HCT116 (cell line): ENCODE data around the gene SSTR5. TPM values are rescaled to one million over a fixed set of nuclear protein-coding genes. Genes with fewer than 3 reads are reported as not detected.

Source experiments
- ATAC-seq: fragments of 200-7000 bp; cut with Tn5 transposase; 2 replicates; pipeline ENCODE4 v1.9.1; 2020; ENCODE audit warnings: mild to moderate bottlenecking, moderate library complexity
- BruUV-seq: library from RNA; stranded (reverse); fragments of 400-500 nt; replicated peaks from 2 replicates; lab custom pipeline; 2021; lab: Mats Ljungman, UMichigan
- CTCF ChIA-PET: fragments of 300-600 bp; sonication (Branson Sonifier 250); formaldehyde crosslinking; loops from one replicate; lab custom pipeline; 2021; ENCODE audit warnings: antibody characterized with exemption; lab: Charles Lee
- POLR2A ChIA-PET: fragments of 300-600, 350-600 bp; sonication (Branson Sonifier 250); formaldehyde crosslinking; loops from one replicate; lab custom pipeline; 2021; ENCODE audit warnings: antibody characterized with exemption; lab: Charles Lee
- RAD21 ChIA-PET, 2 experiments: fragments of 300-600 bp; sonication (Branson Sonifier 250); formaldehyde crosslinking; loops; one replicate each; lab custom pipeline; 2023; ENCODE audit warnings: low total read pairs in 2 of 2; ENCODE audit not compliant: uncharacterized antibody in 2 of 2, unreplicated experiment in 2 of 2, low non-redundant PET in 1 of 2; lab: Charles Lee
- DNase-seq: peaks from one replicate; pipeline ENCODE4 v3.0.0-alpha.2; 2010; ENCODE audit warnings: low read depth, low spot score
- H2AFZ ChIP-seq: fragments of 200-600 bp; shearing (Covaris generic), sonication (generic); 2 replicates; pipeline ENCODE4 v1.6.1; 2017; ENCODE audit warnings: low read depth, mixed run types, mixed read lengths, antibody characterized with exemption, low read length; ENCODE audit not compliant: poor library complexity, severe bottlenecking
- H3K27ac ChIP-seq: 2 replicates; pipeline ENCODE4 v1.5.1; 2012; ENCODE audit warnings: low read depth, low read length
- H3K27me3 ChIP-seq: fragments of 200-600 bp; sonication (generic); 2 replicates; pipeline ENCODE4 v1.6.1; 2016; ENCODE audit warnings: mixed run types, low read length, mixed read lengths; ENCODE audit not compliant: insufficient read depth
- H3K36me3 ChIP-seq, 2 experiments: fragments of 200-500 bp in 1 of 2; fragments of 200-600 bp in 1 of 2; sonication (Bioruptor generic) in 1 of 2; sonication (generic) in 1 of 2; 2 replicates each; pipeline versions ENCODE4 v1.5.1 to v1.6.1; 2014 to 2016; ENCODE audit warnings: low read length in 2 of 2, inconsistent platforms in 1 of 2, mixed read lengths in 1 of 2, mixed run types in 1 of 2; ENCODE audit not compliant: insufficient read depth in 2 of 2, control insufficient read depth in 1 of 2
- H3K4me1 ChIP-seq, 2 experiments: fragments of 200-600 bp in 1 of 2; sonication (generic) in 1 of 2; 2 replicates each; pipeline versions ENCODE4 v1.5.1 to v1.6.1; 2012 to 2017; ENCODE audit warnings: low read length in 2 of 2, inconsistent platforms in 1 of 2, mild to moderate bottlenecking in 1 of 2, mixed read lengths in 1 of 2, mixed run types in 1 of 2, moderate library complexity in 1 of 2; ENCODE audit not compliant: insufficient read depth in 2 of 2, control insufficient read depth in 1 of 2
- H3K4me2 ChIP-seq: fragments of 200-600 bp; sonication (generic); 2 replicates; pipeline ENCODE4 v1.6.1; 2017; ENCODE audit warnings: mixed run types, low read length, mixed read lengths
- H3K4me3 ChIP-seq, 2 experiments: fragments of 200-600 bp in 1 of 2; sonication (generic) in 1 of 2; replicated peaks in 1 of 2; 2 replicates each; pipeline ENCODE4 v1.5.1; 2011 to 2016; ENCODE audit warnings: low read length in 2 of 2, control low read depth in 1 of 2, low read depth in 1 of 2, mild to moderate bottlenecking in 1 of 2, mixed read lengths in 1 of 2, mixed run types in 1 of 2
- H3K79me2 ChIP-seq: fragments of 200-600 bp; sonication (generic); 2 replicates; pipeline ENCODE4 v1.6.1; 2017; ENCODE audit warnings: mild to moderate bottlenecking, mixed run types, low read length, moderate library complexity, mixed read lengths; ENCODE audit not compliant: insufficient read depth
- H3K9ac ChIP-seq: fragments of 200-600 bp; sonication (generic); 2 replicates; pipeline ENCODE4 v1.6.1; 2016; ENCODE audit warnings: low read length, mixed read lengths
- H3K9me2 ChIP-seq: fragments of 200-600 bp; sonication (generic), shearing (Covaris generic); 2 replicates; pipeline ENCODE4 v1.6.1; 2017; ENCODE audit warnings: mixed run types, mild to moderate bottlenecking, moderate library complexity; ENCODE audit not compliant: insufficient read depth
- H3K9me3 ChIP-seq, 2 experiments: fragments of 200-500 bp in 1 of 2; fragments of 200-600 bp in 1 of 2; sonication (Bioruptor generic) in 1 of 2; sonication (generic) in 1 of 2; 2 replicates each; pipeline ENCODE4 v1.6.1; 2014 to 2017; ENCODE audit warnings: low read length in 2 of 2, mixed read lengths in 2 of 2, inconsistent platforms in 1 of 2, low read depth in 1 of 2, mild to moderate bottlenecking in 1 of 2, mixed run types in 1 of 2, moderate library complexity in 1 of 2; ENCODE audit not compliant: control insufficient read depth in 1 of 2, insufficient read depth in 1 of 2
- H4K20me1 ChIP-seq: fragments of 200-600 bp; sonication (generic), shearing (Covaris generic); 2 replicates; pipeline ENCODE4 v1.6.1; 2017; ENCODE audit warnings: mixed run types, mild to moderate bottlenecking, moderate library complexity; ENCODE audit not compliant: insufficient read depth
- CBX3 ChIP-seq: IDR thresholded peaks from 2 replicates; pipeline ENCODE4 v1.6.1; 2012; ENCODE audit warnings: low read depth
- CTCF ChIP-seq, 3 experiments: fragments of 200-600 bp in 1 of 3; sonication (generic) in 1 of 3; IDR thresholded peaks in 2 of 3; conservative IDR thresholded peaks in 1 of 3; 2 replicates each; pipeline ENCODE4 v1.5.1; 2012 to 2017; ENCODE audit warnings: low read depth in 2 of 3, low read length in 2 of 3, antibody characterized with exemption in 1 of 3, borderline replicate concordance in 1 of 3, control low read depth in 1 of 3, mild to moderate bottlenecking in 1 of 3, mixed read lengths in 1 of 3, mixed run types in 1 of 3, moderate library complexity in 1 of 3; ENCODE audit not compliant: insufficient read depth in 1 of 3
- EGR1 ChIP-seq: IDR thresholded peaks from 2 replicates; pipeline ENCODE4 v1.6.1; 2012; ENCODE audit warnings: low read depth
- ELF1 ChIP-seq: IDR thresholded peaks from 2 replicates; pipeline ENCODE4 v1.6.1; 2012; ENCODE audit warnings: low read depth, borderline replicate concordance
- EZH2 ChIP-seq: fragments of 200-600 bp; sonication (generic); IDR thresholded peaks from 2 replicates; pipeline ENCODE4 v1.6.1; 2017; ENCODE audit warnings: antibody characterized with exemption, mixed run types
- EZH2phosphoT487 ChIP-seq: fragments of 200-600 bp; IDR thresholded peaks from 2 replicates; pipeline ENCODE4 v1.6.1; 2018; ENCODE audit warnings: antibody characterized with exemption, borderline replicate concordance
- FOSL1 ChIP-seq: IDR thresholded peaks from 2 replicates; pipeline ENCODE4 v1.6.1; 2012; ENCODE audit warnings: low read depth
- JUND ChIP-seq: IDR thresholded peaks from 2 replicates; pipeline ENCODE4 v1.6.1; 2012
- RAD21 ChIP-seq: IDR thresholded peaks from 2 replicates; pipeline ENCODE4 v1.6.1; 2012; ENCODE audit warnings: low read depth, mild to moderate bottlenecking
- YY1 ChIP-seq: IDR thresholded peaks from 2 replicates; pipeline ENCODE4 v1.6.1; 2011; ENCODE audit warnings: low read length, low read depth, moderate library complexity, mild to moderate bottlenecking; ENCODE audit not compliant: insufficient replicate concordance; ENCODE audit errors: extremely low read depth
- ZNF274 ChIP-seq: fragments of 200-500 bp; sonication (Bioruptor generic); IDR thresholded peaks from 2 replicates; pipeline ENCODE4 v1.6.1; 2014; ENCODE audit warnings: mild to moderate bottlenecking, low read depth, low read length, inconsistent platforms
- intact Hi-C: fragments of 100-400 bp; cut with micrococcal nuclease; formaldehyde crosslinking; loops from 2 replicates; pipeline ENCODE4 v1.10.0; 2022
- total RNA-seq: library from RNA; stranded (reverse); gene quantifications from one replicate; pipeline ENCODE4 v1.2.1, GENCODE V29; 2021; ENCODE audit not compliant: unreplicated experiment
- TF ChIP-seq, protein P1 (sequence below): IDR thresholded peaks from 2 replicates; pipeline ENCODE4 v1.6.1; 2012
- TF ChIP-seq, protein P2 (sequence below): IDR thresholded peaks from 2 replicates; pipeline ENCODE4 v1.6.1; 2012; ENCODE audit warnings: low read depth
- TF ChIP-seq, protein P3 (sequence below): IDR thresholded peaks from 2 replicates; pipeline ENCODE4 v1.6.1; 2012
- TF ChIP-seq, protein P4 (sequence below): IDR thresholded peaks from 2 replicates; pipeline ENCODE4 v1.6.1; 2011; ENCODE audit warnings: mild to moderate bottlenecking, low read length, moderate library complexity; ENCODE audit not compliant: insufficient replicate concordance; ENCODE audit errors: extremely low read depth

SSTR5 gene
- total RNA-seq, 1 experiment from 2014 or later: 7.2 TPM

DNA sequence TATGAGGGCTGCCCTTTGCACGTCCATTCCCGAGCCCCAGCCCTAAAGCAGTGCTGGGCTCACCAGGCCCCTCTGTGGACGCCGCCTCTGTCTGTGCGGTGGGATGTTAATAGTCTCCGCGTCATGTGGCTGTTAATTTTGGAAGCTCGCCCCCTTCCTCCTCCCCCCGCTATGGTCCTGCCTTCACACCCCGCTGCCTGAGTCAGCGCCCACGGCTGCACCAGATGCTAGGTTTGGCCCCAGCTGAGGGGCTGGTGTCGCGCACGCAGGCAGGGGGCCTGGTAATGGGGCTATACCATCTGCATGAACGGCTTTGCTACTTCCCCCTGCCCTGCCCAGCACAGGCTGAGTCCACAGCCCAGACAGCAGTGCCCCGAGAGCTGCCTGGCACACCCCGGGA is 4.1 kb upstream of the SSTR5 start (continued):
- no peak for TF ChIP-seq EZH2phosphoT487
- no peak for TF ChIP-seq CTCF (IDR thresholded peaks at IDR 0.05 in 2 of 3, conservative IDR thresholded peaks at IDR 0.05 in 1 of 3; ENCODE audit: borderline replicate concordance in 1 of 3, insufficient read depth in 1 of 3, low read depth in 2 of 3, low read length in 2 of 3)
- TF ChIP-seq EZH2: no peak

- ATAC-seq (peak; percentile 72), DNase-seq (no peak)
- H3K9me3 ChIP-seq: no peaks in the 10 kb centered on the region
- ChIA-PET POLR2A (no interaction called here), RAD21 (no interaction called here), CTCF (no interaction called here)
- no peaks in the 10 kb centered on the region for H3K79me2 ChIP-seq
- no peaks in the 10 kb centered on the region for H3K27me3 ChIP-seq
- H3K4me3 ChIP-seq: no peak overlapping the region
- H3K27ac ChIP-seq: no peak overlapping the region
- no peaks in the 10 kb centered on the region for H3K9me2 ChIP-seq
- TF ChIP-seq, protein P1, sequence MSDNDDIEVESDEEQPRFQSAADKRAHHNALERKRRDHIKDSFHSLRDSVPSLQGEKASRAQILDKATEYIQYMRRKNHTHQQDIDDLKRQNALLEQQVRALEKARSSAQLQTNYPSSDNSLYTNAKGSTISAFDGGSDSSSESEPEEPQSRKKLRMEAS: no peak
- TF ChIP-seq EGR1: no peak
- no peak for TF ChIP-seq RAD21
- TF ChIP-seq, protein P2, sequence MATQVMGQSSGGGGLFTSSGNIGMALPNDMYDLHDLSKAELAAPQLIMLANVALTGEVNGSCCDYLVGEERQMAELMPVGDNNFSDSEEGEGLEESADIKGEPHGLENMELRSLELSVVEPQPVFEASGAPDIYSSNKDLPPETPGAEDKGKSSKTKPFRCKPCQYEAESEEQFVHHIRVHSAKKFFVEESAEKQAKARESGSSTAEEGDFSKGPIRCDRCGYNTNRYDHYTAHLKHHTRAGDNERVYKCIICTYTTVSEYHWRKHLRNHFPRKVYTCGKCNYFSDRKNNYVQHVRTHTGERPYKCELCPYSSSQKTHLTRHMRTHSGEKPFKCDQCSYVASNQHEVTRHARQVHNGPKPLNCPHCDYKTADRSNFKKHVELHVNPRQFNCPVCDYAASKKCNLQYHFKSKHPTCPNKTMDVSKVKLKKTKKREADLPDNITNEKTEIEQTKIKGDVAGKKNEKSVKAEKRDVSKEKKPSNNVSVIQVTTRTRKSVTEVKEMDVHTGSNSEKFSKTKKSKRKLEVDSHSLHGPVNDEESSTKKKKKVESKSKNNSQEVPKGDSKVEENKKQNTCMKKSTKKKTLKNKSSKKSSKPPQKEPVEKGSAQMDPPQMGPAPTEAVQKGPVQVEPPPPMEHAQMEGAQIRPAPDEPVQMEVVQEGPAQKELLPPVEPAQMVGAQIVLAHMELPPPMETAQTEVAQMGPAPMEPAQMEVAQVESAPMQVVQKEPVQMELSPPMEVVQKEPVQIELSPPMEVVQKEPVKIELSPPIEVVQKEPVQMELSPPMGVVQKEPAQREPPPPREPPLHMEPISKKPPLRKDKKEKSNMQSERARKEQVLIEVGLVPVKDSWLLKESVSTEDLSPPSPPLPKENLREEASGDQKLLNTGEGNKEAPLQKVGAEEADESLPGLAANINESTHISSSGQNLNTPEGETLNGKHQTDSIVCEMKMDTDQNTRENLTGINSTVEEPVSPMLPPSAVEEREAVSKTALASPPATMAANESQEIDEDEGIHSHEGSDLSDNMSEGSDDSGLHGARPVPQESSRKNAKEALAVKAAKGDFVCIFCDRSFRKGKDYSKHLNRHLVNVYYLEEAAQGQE: no peak
- no peak for TF ChIP-seq FOSL1
- TF ChIP-seq YY1: no peak
- TF ChIP-seq, protein P3, sequence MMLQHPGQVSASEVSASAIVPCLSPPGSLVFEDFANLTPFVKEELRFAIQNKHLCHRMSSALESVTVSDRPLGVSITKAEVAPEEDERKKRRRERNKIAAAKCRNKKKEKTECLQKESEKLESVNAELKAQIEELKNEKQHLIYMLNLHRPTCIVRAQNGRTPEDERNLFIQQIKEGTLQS: no peak
- TF ChIP-seq, protein P4, sequence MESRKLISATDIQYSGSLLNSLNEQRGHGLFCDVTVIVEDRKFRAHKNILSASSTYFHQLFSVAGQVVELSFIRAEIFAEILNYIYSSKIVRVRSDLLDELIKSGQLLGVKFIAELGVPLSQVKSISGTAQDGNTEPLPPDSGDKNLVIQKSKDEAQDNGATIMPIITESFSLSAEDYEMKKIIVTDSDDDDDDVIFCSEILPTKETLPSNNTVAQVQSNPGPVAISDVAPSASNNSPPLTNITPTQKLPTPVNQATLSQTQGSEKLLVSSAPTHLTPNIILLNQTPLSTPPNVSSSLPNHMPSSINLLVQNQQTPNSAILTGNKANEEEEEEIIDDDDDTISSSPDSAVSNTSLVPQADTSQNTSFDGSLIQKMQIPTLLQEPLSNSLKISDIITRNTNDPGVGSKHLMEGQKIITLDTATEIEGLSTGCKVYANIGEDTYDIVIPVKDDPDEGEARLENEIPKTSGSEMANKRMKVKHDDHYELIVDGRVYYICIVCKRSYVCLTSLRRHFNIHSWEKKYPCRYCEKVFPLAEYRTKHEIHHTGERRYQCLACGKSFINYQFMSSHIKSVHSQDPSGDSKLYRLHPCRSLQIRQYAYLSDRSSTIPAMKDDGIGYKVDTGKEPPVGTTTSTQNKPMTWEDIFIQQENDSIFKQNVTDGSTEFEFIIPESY: no peak
- no peak for TF ChIP-seq EZH2
- TF ChIP-seq JUND: no peak
- TF ChIP-seq ELF1: no peak
- no peak for TF ChIP-seq CBX3
- TF ChIP-seq ZNF274: no peak
- BruUV-seq: no TSS peak
- no peak overlapping the region for H3K9ac ChIP-seq
- intact Hi-C loops: no loop called here
- H3K4me1 ChIP-seq: peaks cover 14 to 19% of the 10 kb centered on the region in 2 experiments; a peak in 3 of 4 replicates
- no peak overlapping the region for H2AFZ ChIP-seq
- no peak overlapping the region for H3K4me2 ChIP-seq
- no peaks in the 10 kb centered on the region for H4K20me1 ChIP-seq
- H3K36me3 ChIP-seq: no peaks in the 10 kb centered on the region
Observed at GRCh38 chr16:1069154-1069553, 3.4 kb upstream of the SSTR5 start.
